Measurements from ENCODE around the gene LBR.

- TF ChIP-seq SCRT2 (tag by site-specific recombination; IDR thresholded peaks at IDR 0.05) (no peak), CTCF (tag by site-specific recombination; IDR thresholded peaks at IDR 0.05) (no peak), HOXA7 (CRISPR knock-in tag; IDR thresholded peaks at IDR 0.05; ENCODE audit: borderline replicate concordance) (no peak), ZSCAN30 (tag by site-specific recombination; IDR thresholded peaks at IDR 0.05) (no peak), ZNF274 (IDR thresholded peaks at IDR 0.05; ENCODE audit: low read length) (no peak), ZNF274 (tag by site-specific recombination; IDR thresholded peaks at IDR 0.05; ENCODE audit: borderline replicate concordance) (no peak), ZNF639 (tag by site-specific recombination; IDR thresholded peaks at IDR 0.05) (no peak), ZSCAN23 (tag by site-specific recombination; IDR thresholded peaks at IDR 0.05) (no peak), ZNF449 (tag by site-specific recombination; IDR thresholded peaks at IDR 0.05) (no peak)
These were observed 14.3 kb upstream of the LBR start for GRCh38 chr1:225442123-225442505.

All from HEK293 (cell line).